Measurements from ENCODE around the gene ELOVL6.

ELOVL6 gene

GRCh38 chr4:110009550-110009949 is 188.9 kb downstream of the ELOVL6 start:
- in situ Hi-C loops (cut with HindIII; ENCODE audit: low sequenced_read_pairs), result no loop called here
- no peak for DNase-seq (ENCODE audit: low read depth, low spot score)
- H3K4me3 ChIP-seq (ENCODE audit: low read depth, low read length), result no peak overlapping the region
- no peak for TF ChIP-seq CTCF (IDR thresholded peaks at IDR 0.05; ENCODE audit: low read depth, low read length)

DNA sequence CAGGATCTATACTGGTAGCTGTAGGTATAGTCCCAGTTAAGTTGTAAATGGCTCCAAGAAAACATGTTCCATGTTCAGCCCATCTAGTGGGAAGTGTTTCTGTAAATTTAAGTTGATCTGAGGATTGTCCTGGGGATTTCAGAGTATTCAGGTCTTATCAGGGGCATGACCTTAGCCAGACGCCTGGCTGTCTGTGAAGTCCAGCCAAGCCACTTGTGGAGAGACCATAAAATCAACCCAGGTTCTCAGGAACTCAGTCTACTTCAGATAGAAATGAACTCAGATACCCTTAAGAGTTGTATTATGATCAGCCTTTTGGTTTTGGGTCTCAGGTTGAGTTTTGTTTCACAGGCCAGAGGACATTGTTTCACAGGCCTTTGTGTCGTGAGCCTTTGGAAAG is 189.9 kb downstream of the ELOVL6 start:
- no peak for TF ChIP-seq CTCF (IDR thresholded peaks at IDR 0.05; ENCODE audit: low read depth, low read length)
- no peak for DNase-seq (ENCODE audit: low read depth, low spot score)
- in situ Hi-C loops (cut with HindIII; ENCODE audit: low sequenced_read_pairs), result no loop called here
- no peak overlapping the region for H3K4me3 ChIP-seq (ENCODE audit: low read depth, low read length)

GRCh38 chr4:110007217-110007616 is 191.2 kb downstream of the ELOVL6 start:
- H3K4me3 ChIP-seq (ENCODE audit: low read depth, low read length), result no peak overlapping the region
- DNase-seq (ENCODE audit: low read depth, low spot score), result no peak
- no peak for TF ChIP-seq CTCF (IDR thresholded peaks at IDR 0.05; ENCODE audit: low read depth, low read length)
- in situ Hi-C loops (cut with HindIII; ENCODE audit: low sequenced_read_pairs), result no loop called here

- peak; percentile 67 for DNase-seq (ENCODE audit: low read depth, low spot score)
- H3K4me3 ChIP-seq (ENCODE audit: low read depth, low read length), result no peak overlapping the region
- TF ChIP-seq CTCF (IDR thresholded peaks at IDR 0.05; ENCODE audit: low read depth, low read length), result peak; percentile 67
- in situ Hi-C loops (cut with HindIII; ENCODE audit: low sequenced_read_pairs), result no loop called here
Measured at GRCh38 chr4:110005461-110006056, 192.9 kb downstream of the ELOVL6 start.

GRCh38 chr4:110004556-110004955 is 193.9 kb downstream of the ELOVL6 start:
- TF ChIP-seq CTCF (IDR thresholded peaks at IDR 0.05; ENCODE audit: low read depth, low read length), result no peak
- in situ Hi-C loops (cut with HindIII; ENCODE audit: low sequenced_read_pairs), result no loop called here
- no peak overlapping the region for H3K4me3 ChIP-seq (ENCODE audit: low read depth, low read length)
- no peak for DNase-seq (ENCODE audit: low read depth, low spot score)

- H3K4me3 ChIP-seq (ENCODE audit: low read depth, low read length), result no peak overlapping the region
- no peak for TF ChIP-seq CTCF (IDR thresholded peaks at IDR 0.05; ENCODE audit: low read depth, low read length)
- in situ Hi-C loops (cut with HindIII; ENCODE audit: low sequenced_read_pairs), result no loop called here
- no peak for DNase-seq (ENCODE audit: low read depth, low spot score)
Measured at GRCh38 chr4:110003401-110004187, 194.8 kb downstream of the ELOVL6 start.
